ENCODE data around the gene SKIDA1.

The SKIDA1 gene

GRCh38 chr10:21528236-21529031, 3.0 kb upstream of the SKIDA1 start:
- DNase-seq: no peak

- DNase-seq: no peak
Measured at GRCh38 chr10:21527598-21528235, 2.2 kb upstream of the SKIDA1 start.

DNA sequence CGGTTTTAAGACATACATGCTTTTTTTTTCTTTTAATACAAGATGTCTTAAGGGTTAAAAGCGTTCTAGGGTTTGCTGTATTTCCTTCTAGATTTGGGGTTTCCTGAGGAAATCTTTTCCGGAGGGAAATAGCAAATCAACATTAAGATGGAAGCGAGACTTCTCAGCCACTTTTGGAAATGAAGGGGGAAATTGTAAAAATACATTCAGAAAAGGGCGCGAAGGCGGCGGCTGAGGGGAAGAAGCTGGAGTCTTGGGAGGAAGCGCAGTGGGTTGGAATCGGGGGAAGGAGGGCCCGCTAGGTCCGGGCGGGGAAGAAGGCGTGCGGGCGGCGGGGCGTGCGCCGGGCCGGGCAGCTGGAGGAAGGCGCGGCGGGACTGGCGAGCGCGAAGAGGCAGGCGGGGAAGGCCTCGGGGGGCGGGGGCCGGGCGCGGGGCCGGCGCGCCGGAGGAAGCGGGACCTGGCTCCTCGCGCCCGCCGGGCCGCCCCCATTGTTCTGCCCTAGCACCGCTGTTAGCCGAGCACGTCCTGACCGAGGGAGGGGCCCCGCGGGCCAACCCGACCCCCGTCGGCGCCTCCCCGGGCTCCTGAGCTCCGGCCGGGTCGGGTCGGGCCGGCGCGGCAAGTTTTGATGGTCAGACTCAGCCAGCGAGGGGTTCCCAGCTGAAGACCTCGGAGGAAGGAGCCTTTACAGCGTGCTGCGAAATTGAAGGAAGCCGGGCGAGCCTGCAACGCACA, 1.5 kb upstream of the SKIDA1 start:
- peak; percentile 17 for DNase-seq

DNA sequence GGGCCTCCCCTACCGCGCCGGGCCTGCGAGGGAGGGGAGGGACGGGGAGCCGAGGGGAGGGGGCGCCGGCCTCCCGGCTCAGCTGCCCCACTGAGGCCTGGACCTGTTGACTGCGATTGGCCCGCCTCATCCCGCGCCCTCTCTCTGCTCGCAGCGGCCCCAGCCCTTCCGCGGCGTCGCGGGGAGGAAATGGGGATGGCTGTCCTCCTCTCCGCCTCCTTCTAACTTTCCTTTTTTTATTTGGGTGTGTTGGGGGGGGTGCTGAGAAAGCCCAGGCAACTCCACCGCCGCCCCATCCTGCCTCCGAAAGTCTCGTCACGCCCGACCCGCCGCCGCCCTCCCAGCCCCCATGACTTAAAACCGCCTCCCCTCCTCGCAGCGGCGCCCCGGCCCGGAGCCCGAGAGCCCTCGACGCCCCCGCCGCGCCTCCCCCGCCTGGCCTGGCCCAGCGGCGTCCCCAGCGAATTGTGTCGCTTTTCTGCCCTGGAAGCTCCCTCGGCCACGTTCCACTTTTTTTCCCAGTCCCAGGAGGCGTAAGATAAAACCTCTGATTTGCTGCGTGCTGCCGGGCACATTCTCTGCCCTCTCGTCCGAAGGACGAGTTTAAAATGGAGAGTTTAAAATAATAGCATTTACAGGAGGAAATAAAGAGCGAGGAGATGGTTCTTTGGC, 842 bp upstream of the SKIDA1 start:
- peak; percentile 44 for DNase-seq

DNA sequence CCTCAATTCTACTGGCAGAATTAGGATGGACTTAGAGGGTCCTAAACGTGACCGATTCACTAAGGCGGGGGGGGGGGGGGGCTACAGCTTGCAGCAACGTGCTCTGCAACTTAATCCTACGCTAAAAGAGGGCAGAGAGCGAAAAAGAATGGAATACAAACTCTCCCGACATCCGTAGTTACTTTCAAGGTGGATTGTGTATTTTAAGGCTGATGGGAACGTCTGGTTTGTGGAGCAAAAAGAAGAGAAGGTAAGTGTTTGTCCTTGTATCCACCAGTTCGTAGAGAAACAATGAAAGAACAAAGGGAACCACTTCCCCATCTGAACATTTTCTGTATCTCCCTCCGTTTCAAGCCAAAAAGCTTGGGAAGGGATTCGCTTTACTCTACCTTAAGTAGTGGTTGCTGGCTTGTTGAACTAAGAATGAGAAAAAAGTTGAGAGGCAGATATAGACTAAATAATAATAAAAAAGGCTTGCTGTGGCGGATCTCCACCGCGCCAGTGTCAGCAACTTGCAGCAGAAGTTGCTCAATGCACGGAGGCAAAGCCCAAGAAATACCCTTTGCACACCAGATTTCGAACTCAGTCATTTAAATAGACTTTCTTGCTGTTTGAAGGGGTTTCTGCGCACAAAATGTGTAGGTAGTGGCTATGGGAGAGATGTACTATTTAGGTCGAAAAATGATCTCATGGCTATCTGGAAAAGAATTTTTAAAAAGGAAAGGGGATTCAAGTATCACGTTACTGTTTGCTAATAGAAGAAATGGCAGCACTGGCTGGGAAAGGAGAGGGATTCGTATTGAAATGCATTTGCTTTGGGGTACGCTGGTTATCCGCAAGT, 736 bp downstream of the SKIDA1 start:
- DNase-seq: no peak

GRCh38 chr10:21524131-21524525, 1.4 kb downstream of the SKIDA1 start:
- DNase-seq: no peak

- no peak for DNase-seq
Measured at GRCh38 chr10:21523557-21524008, 1.9 kb downstream of the SKIDA1 start.

DNA sequence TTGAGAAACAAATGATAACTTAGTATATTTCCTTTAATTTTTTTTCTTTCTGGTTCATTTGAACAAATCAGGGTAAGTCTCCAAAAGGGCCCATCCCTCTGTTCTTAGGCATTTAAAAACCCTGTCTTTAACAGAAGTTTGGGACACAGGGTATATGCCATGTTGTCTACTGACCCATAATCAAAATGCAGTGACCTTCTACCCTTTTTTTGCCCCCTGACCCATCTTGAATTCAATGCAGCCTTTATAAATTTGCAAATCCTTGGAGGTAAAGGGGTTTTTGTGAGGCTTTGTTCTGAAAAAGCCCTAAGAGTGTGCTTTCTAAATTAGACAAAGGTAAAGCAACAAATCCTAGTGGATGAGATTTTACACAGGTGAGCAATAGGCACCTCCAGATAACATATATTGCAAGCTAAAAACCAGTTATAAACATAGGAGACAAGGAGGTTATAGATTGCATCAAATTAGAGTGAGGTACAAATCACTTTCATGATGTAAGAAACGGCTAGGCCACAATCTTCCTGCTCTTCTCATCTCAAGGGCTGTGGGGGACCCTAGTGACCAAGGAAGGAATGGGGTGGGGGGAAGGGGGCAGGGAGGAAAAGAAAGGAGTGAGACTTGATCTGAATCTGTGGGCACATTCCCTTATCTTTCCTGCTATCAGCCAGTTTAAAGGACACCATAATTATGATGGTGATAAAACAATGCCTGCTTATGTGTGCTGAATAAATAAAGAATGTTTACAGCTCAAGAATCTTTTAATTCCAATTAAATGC, 2.7 kb downstream of the SKIDA1 start:
- no peak for DNase-seq

- DNase-seq: no peak
Measured at GRCh38 chr10:21521751-21522533, 3.5 kb downstream of the SKIDA1 start.

DNA sequence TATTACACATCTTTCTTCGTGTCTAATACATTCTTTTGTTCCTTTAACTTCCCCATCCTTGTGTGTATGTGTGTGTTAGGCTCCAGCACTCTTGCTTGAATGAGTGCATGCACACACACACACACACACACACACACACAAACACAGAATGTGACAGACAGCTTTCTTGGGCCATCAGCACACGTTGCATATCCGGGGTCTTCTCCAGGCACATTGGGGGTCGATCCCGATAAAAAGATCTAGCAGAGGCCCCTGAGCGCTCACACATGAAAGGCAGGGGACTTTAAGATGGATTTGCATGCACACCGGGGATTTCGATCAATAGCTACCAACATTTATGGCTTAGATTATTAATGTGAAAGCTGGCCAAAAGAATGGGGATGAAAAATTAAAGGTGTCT, 4.5 kb downstream of the SKIDA1 start:
- DNase-seq: no peak

DNA sequence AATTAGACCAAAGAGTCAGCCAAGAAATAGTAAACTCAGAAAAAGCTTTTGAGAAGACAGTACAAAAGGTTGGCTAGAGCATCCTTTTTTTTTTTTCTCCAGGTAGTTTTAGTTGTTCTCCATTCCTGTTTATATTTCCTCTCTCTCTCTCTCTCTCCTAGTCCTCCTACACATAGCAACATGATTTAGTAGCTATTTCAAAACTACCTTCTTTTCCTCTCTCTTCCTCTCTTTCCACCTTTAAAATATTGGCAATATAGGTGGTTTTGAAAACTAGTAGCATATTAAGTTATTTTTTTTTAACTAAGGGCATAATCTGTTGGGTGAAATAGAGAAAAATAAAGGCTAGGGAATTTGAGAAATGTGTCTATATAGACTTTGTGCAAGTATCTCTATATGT, 5.0 kb downstream of the SKIDA1 start:
- no peak for DNase-seq

DNA sequence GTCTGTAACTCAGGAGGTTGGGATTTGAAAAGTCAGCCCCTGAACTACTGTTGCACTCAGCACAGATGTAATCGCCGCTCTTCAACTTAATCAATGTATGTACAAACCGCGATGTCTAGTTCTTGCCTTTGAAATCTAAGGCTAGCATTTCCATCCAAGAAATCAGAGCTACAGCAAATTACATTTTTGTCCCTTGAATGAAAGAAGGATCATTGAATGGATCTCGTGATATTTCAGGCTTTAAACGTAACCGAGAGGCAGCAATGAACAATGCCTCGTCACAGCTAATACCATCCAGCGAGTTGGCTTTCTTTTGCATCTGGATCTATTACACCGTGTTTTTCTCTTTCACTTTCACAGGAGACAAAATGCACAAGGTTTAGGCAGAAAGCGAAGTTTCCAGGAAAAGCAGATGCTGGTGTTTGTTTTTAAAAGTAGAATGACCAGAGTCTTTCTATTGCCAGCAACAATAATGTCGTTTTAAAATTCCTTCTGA, 5.5 kb downstream of the SKIDA1 start:
- no peak for DNase-seq

DNA sequence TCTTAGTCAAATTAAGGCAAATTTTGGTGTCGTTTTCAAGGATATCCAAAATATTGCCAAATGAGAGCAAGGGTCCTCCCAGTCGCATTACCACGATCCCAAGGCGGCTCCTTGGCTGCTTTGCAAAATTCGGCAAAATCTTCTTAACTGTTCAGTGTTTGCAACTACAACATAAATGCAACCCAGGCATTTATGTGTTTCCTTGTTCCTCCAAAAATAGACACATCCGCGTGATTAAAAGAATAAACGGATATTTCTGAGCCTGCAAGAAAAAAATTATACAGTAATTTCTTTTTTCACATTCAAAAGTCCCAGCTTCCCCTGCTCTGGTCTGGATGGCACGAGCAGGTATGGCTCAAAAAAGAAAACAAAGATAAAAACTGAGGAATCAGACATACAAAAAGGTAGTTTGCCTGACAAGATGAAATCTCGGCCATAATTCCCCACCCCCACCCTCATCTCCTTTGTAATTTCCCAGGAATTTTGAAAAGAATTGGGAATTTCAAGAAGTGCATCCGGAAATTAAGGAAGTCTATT, 6.0 kb downstream of the SKIDA1 start:
- no peak for DNase-seq

DNA sequence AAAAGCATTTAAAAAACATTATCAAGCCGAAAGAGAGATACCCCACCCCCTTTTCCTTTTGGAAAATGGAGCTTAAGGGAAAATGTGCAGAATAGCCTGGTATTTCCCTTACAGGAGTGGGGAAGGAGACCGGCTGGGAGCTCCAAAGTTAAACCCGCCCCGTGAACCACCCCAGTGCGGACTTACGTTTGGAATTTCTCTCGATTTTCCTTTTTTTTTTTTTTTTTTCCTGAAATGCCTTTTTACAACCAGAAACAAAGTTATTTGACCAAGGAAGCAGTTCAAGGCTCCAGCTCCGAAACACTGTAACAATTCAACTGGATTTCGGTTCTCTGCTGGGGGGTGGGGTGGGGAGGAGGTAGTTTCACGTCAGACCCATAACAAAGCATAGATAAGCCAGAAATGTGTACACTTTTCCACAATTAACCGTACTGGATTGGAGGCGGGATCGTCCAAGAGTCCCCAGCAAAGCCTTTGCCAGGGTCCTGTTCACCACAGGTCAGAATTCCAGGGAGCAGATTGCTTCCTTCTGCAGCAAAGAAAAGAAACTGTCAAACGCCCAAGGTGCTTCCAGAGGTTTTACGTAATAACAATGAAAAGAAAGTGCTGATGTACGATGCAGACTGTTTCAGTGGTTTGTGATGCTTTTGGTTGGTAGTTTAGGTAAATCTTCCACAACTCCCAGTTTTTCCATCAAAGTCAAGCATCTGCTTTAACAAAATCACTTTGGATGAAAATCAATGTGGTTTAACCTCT, 6.7 kb downstream of the SKIDA1 start:
- no peak for DNase-seq

DNA sequence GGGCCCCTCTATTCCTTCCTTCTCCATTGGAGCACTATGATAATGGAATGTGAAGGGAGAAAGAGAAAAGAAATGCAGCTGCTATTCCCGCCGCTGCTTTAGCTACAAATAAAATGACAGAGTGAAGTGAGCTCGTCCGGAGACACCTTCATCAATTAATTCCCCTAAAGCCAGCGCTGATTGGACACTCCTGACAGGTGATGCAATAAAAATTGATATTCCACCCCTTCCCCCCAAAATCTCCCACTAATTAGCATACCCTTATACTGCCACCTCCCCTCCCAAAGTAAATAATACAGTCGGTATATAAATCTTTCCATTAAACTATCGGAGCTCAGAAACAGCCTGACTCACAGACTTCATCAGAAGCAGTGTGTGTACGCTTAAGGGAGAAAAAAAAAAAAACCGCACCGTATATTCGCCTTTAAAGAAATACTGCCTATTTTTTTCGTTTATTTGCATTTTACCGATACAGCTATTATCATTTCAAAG, 7.3 kb downstream of the SKIDA1 start:
- no peak for DNase-seq

- no peak for DNase-seq
Measured at GRCh38 chr10:21517134-21518031, 8.1 kb downstream of the SKIDA1 start.

DNA sequence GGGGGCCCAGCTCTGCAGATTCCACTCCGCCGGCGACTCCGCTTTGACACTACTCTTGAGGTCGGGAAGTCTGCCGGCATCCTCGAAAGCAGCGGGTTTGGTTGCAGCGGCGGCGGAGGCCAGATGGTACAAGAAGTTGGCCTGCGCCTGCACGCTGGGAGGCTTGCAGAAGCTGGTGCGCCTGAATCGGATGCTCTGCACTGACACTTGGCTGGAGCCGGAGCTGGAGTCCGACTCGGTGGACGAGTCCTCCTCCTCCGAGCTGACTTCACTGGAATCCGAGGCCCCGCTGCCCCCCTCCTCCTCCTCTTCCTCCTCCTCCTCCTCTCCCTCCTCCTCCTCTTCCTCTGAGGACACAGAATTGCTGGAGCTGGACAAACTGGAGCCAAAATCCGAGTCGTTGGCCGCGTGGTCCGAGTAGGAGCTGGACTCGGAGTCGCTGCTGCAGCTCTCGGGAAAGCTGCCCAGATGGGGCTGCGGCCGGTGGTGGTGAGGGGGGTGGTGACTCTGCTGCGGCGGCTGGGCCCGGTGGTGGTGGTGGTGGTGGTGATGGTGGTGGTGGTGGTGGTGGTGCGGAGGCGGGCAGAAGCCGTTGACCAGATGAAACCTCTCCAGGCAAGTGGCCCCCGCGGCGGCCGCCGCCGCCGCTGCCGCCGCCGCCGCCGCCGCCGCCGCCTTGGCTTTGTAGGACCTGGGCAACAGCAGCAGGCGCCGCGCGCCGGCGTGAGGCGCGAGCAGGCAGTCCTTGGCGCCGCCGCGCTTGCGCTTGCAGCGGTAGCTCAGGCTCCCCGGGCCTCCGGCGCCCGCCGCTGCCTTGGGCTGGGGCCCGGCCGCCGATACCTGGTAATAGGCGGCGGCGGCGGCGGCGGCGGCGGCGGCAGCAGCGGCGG, 9.0 kb downstream of the SKIDA1 start:
- DNase-seq: peak; percentile 26

Data from effector CD4-positive, alpha-beta T cell (primary cell).